SK-N-SH (cell line): ENCODE data around the gene LIME1. TPM values are rescaled to one million over a fixed set of nuclear protein-coding genes. Genes with fewer than 3 reads are reported as not detected.

Experiments used
- CTCF ChIA-PET: fragments of 300-600, 350-600 bp; formaldehyde crosslinking; extraction: SDS; loops from one replicate; lab custom pipeline; 2021; lab: Yijun Ruan, JAX
- POLR2A ChIA-PET: fragments of 350-600 bp; sonication (Branson Sonifier 250); formaldehyde crosslinking; extraction: SDS; loops from one replicate; lab custom pipeline; 2020; ENCODE audit warnings: antibody characterized with exemption, inconsistent platforms; lab: Yijun Ruan, JAX
- DNase-seq: peaks from one replicate; pipeline ENCODE4 v3.0.0; 2012
- H2AFZ ChIP-seq: fragments of 200-600 bp; sonication (generic); 2 replicates; pipeline ENCODE4 v1.8.1; 2016; ENCODE audit warnings: antibody characterized with exemption, mild to moderate bottlenecking, low read depth
- H3F3A ChIP-seq: fragments of 200-600 bp; sonication (generic); replicated peaks from 2 replicates; pipeline ENCODE3; 2016; ENCODE audit warnings: antibody characterized with exemption, mild to moderate bottlenecking; ENCODE audit not compliant: insufficient read depth
- H3K27ac ChIP-seq, 2 experiments: fragments of 200-500 bp in 1 of 2; fragments of 200-600 bp in 1 of 2; sonication (Bioruptor generic) in 1 of 2; sonication (generic), shearing (Covaris generic) in 1 of 2; 2 replicates each; pipeline versions ENCODE4 v1.5.1 to v1.6.1; 2014 to 2016; ENCODE audit warnings: low read depth in 2 of 2, inconsistent platforms in 1 of 2, low read length in 1 of 2, mild to moderate bottlenecking in 1 of 2, mixed read lengths in 1 of 2
- H3K27me3 ChIP-seq: fragments of 200-600 bp; sonication (generic), shearing (Covaris generic); 2 replicates; pipeline ENCODE4 v1.6.1; 2016; ENCODE audit warnings: mixed run types; ENCODE audit not compliant: insufficient read depth
- H3K36me3 ChIP-seq, 2 experiments: fragments of 200-500 bp in 1 of 2; fragments of 200-600 bp in 1 of 2; sonication (Bioruptor generic) in 1 of 2; sonication (generic) in 1 of 2; replicated peaks in 1 of 2; 2 replicates each; pipeline versions ENCODE3 to v1.5.1; 2014 to 2016; ENCODE audit warnings: low read length in 1 of 2, mild to moderate bottlenecking in 1 of 2; ENCODE audit not compliant: insufficient read depth in 2 of 2, control insufficient read depth in 1 of 2
- H3K4me1 ChIP-seq, 2 experiments: fragments of 200-500 bp in 1 of 2; fragments of 200-600 bp in 1 of 2; sonication (Bioruptor generic) in 1 of 2; sonication (generic), shearing (Covaris generic) in 1 of 2; 2 replicates each; pipeline versions ENCODE4 v1.5.1 to v1.6.1; 2014 to 2016; ENCODE audit warnings: low read depth in 1 of 2, low read length in 1 of 2, mixed run types in 1 of 2; ENCODE audit not compliant: insufficient read depth in 2 of 2, control insufficient read depth in 1 of 2
- H3K4me2 ChIP-seq: fragments of 200-600 bp; sonication (generic), shearing (Covaris generic); 2 replicates; pipeline ENCODE4 v1.6.1; 2017; ENCODE audit warnings: mixed run types
- H3K4me3 ChIP-seq, 2 experiments: fragments of 200-500 bp in 1 of 2; fragments of 200-600 bp in 1 of 2; sonication (Bioruptor generic) in 1 of 2; sonication (generic), shearing (Covaris generic) in 1 of 2; 2 replicates each; pipeline versions ENCODE4 v1.5.1 to v1.8.1; 2014 to 2016; ENCODE audit warnings: low read depth in 2 of 2, inconsistent platforms in 1 of 2, low read length in 1 of 2, mild to moderate bottlenecking in 1 of 2, mixed read lengths in 1 of 2, moderate library complexity in 1 of 2
- H3K79me2 ChIP-seq: fragments of 200-600 bp; sonication (generic); 2 replicates; pipeline ENCODE4 v1.8.1; 2017; ENCODE audit warnings: mild to moderate bottlenecking; ENCODE audit not compliant: insufficient read depth
- H3K9ac ChIP-seq: fragments of 200-600 bp; sonication (generic); 2 replicates; pipeline ENCODE4 v1.6.1; 2017; ENCODE audit warnings: mixed run types
- H3K9me2 ChIP-seq: fragments of 200-600 bp; sonication (generic); 2 replicates; pipeline ENCODE4 v1.6.1; 2017; ENCODE audit warnings: mixed run types
- H3K9me3 ChIP-seq: fragments of 200-600 bp; sonication (generic); 2 replicates; pipeline ENCODE4 v1.6.1; 2017; ENCODE audit warnings: mixed run types, mild to moderate bottlenecking, moderate library complexity
- H4K20me1 ChIP-seq: fragments of 200-600 bp; sonication (generic); 2 replicates; pipeline ENCODE4 v1.6.1; 2017; ENCODE audit warnings: mild to moderate bottlenecking, mixed run types; ENCODE audit not compliant: insufficient read depth
- CHD2 ChIP-seq: fragments of 150-350 bp; IDR thresholded peaks from 2 replicates; pipeline ENCODE4 v1.6.1; 2018; ENCODE audit warnings: low read length; ENCODE audit not compliant: partially characterized antibody
- FOXM1 ChIP-seq: IDR thresholded peaks from 2 replicates; pipeline ENCODE4 v1.4.0; 2012; ENCODE audit warnings: low read depth, mild to moderate bottlenecking
- GABPA ChIP-seq: IDR thresholded peaks from 2 replicates; pipeline ENCODE4 v1.4.0; 2012; ENCODE audit warnings: low read depth, mild to moderate bottlenecking
- GATA2 ChIP-seq: sonication (generic); formaldehyde crosslinking; IDR thresholded peaks from 2 replicates; pipeline ENCODE4 v1.5.0; 2020; ENCODE audit warnings: mild to moderate bottlenecking, missing genetic modification reagents
- JUND ChIP-seq: IDR thresholded peaks from 2 replicates; pipeline ENCODE4 v1.4.0; 2012
- MEF2A ChIP-seq: IDR thresholded peaks from 2 replicates; pipeline ENCODE4 v1.4.0; 2012; ENCODE audit warnings: low read depth, borderline replicate concordance
- NRF1 ChIP-seq: IDR thresholded peaks from 2 replicates; pipeline ENCODE4 v1.6.1; 2012; ENCODE audit warnings: low read depth, mild to moderate bottlenecking, low read length
- POLR2AphosphoS5 ChIP-seq: IDR thresholded peaks from 2 replicates; pipeline ENCODE4 v1.6.1; 2012; ENCODE audit warnings: low read depth, low read length
- RAD21 ChIP-seq: IDR thresholded peaks from 2 replicates; pipeline ENCODE4 v1.6.1; 2012; ENCODE audit warnings: mild to moderate bottlenecking, low read length
- RCOR1 ChIP-seq: fragments of 150-350 bp; IDR thresholded peaks from 2 replicates; pipeline ENCODE4 v1.6.1; 2017; ENCODE audit warnings: antibody characterized with exemption, low read length
- RFX5 ChIP-seq: IDR thresholded peaks from 2 replicates; pipeline ENCODE4 v1.6.1; 2012; ENCODE audit warnings: mild to moderate bottlenecking, improper control_type of control experiment, low read length
- SIN3A ChIP-seq: IDR thresholded peaks from 2 replicates; pipeline ENCODE4 v1.6.1; 2012; ENCODE audit warnings: low read depth, mild to moderate bottlenecking, low read length, moderate library complexity, borderline replicate concordance
- TCF12 ChIP-seq: IDR thresholded peaks from 2 replicates; pipeline ENCODE4 v1.4.0; 2012
- TEAD4 ChIP-seq: IDR thresholded peaks from 2 replicates; pipeline ENCODE4 v1.4.0; 2012; ENCODE audit warnings: mild to moderate bottlenecking, borderline replicate concordance; ENCODE audit not compliant: insufficient read depth
- WGBS: methylation state at CpG from one replicate; pipeline ENCODE4 v1.1.6; 2017; ENCODE audit warnings: low lambda C conversion rate; 5-methylcytosine and 5-hydroxymethylcytosine counted together
- polyA plus RNA-seq, 3 experiments: library from polyadenylated mRNA; depleted of rRNA; stranded (reverse); fragments of >200 nt; gene quantifications; 2 replicates each; pipeline ENCODE4 v1.2.3, GENCODE V29; 2012
- TF ChIP-seq, protein P1 (sequence below): IDR thresholded peaks from 2 replicates; pipeline ENCODE4 v1.4.0; 2012; ENCODE audit warnings: low read depth, borderline replicate concordance
- TF ChIP-seq, protein P2 (sequence below): fragments of 200-600 bp; sonication (generic); IDR thresholded peaks from 2 replicates; pipeline ENCODE4 v1.6.1; 2017; ENCODE audit warnings: antibody characterized with exemption, mild to moderate bottlenecking, moderate library complexity
- TF ChIP-seq, protein P3 (sequence below): fragments of 150-350 bp; IDR thresholded peaks from 2 replicates; pipeline ENCODE4 v1.6.1; 2017; ENCODE audit warnings: antibody characterized with exemption, low read length, low read depth, borderline replicate concordance
- TF ChIP-seq, protein P4 (sequence below): IDR thresholded peaks from 2 replicates; pipeline ENCODE4; 2012
- TF ChIP-seq, protein P5 (sequence below): fragments of 150-350 bp; IDR thresholded peaks from 2 replicates; pipeline ENCODE4 v1.6.1; 2016; ENCODE audit warnings: mild to moderate bottlenecking, low read depth, low read length

The LIME1 gene
- polyA plus RNA-seq, 1 of the 3 experiments (the other 2 are of a cell fraction), result 10.9 TPM

DNA sequence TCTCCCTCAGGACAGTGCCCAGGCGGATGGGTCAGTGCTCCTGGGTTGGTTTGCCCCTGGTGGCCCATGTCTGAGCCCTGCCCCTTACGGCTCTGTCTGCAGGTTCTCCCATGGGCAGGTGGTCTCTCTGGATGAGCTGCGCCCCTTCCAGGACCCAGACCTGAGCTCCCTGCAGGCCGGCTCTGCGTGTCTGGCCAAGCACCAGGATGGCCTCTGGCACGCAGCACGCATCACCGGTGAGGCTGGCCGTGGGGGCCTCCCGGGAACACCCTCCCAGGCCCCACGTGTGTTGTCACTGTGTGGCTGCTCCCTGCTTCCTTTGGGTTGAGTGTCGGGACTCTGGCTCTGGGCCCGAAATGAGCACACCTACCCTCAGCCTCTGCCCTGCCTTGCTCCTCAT is 3.3 kb upstream of the LIME1 start:
- Histone ChIP-seq H3K4me1 (no peaks in the 10 kb centered on the region), H3K79me2 (peaks cover 36% of the 10 kb centered on the region), H3K9me2 (no peaks in the 10 kb centered on the region), H2AFZ (no peak overlapping the region), H3K27me3 (no peaks in the 10 kb centered on the region), H3F3A (peaks cover 16% of the 10 kb centered on the region), H3K9ac (no peak overlapping the region), H3K4me3 (no peak overlapping the region), H3K27ac (no peak overlapping the region), H3K4me2 (no peak overlapping the region), H4K20me1 (peaks cover 8% of the 10 kb centered on the region; the same call in 1 of the 2 replicates), H3K36me3 (peaks cover 17 to 18% of the 10 kb centered on the region in 2 experiments), H3K9me3 (no peaks in the 10 kb centered on the region)
- DNase-seq, result no peak
- ChIA-PET POLR2A (no interaction called here), CTCF (no interaction called here)
- no peak for TF ChIP-seq GABPA
- TF ChIP-seq, protein P1, sequence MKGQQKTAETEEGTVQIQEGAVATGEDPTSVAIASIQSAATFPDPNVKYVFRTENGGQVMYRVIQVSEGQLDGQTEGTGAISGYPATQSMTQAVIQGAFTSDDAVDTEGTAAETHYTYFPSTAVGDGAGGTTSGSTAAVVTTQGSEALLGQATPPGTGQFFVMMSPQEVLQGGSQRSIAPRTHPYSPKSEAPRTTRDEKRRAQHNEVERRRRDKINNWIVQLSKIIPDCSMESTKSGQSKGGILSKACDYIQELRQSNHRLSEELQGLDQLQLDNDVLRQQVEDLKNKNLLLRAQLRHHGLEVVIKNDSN, result no peak
- no peak for TF ChIP-seq RAD21
- TF ChIP-seq, protein P2, sequence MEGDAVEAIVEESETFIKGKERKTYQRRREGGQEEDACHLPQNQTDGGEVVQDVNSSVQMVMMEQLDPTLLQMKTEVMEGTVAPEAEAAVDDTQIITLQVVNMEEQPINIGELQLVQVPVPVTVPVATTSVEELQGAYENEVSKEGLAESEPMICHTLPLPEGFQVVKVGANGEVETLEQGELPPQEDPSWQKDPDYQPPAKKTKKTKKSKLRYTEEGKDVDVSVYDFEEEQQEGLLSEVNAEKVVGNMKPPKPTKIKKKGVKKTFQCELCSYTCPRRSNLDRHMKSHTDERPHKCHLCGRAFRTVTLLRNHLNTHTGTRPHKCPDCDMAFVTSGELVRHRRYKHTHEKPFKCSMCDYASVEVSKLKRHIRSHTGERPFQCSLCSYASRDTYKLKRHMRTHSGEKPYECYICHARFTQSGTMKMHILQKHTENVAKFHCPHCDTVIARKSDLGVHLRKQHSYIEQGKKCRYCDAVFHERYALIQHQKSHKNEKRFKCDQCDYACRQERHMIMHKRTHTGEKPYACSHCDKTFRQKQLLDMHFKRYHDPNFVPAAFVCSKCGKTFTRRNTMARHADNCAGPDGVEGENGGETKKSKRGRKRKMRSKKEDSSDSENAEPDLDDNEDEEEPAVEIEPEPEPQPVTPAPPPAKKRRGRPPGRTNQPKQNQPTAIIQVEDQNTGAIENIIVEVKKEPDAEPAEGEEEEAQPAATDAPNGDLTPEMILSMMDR, result no peak
- TF ChIP-seq SIN3A, result no peak
- no peak for TF ChIP-seq POLR2AphosphoS5
- no peak for TF ChIP-seq GATA2 (CRISPR knock-in tag)
- no peak for TF ChIP-seq CHD2
- TF ChIP-seq, protein P3, sequence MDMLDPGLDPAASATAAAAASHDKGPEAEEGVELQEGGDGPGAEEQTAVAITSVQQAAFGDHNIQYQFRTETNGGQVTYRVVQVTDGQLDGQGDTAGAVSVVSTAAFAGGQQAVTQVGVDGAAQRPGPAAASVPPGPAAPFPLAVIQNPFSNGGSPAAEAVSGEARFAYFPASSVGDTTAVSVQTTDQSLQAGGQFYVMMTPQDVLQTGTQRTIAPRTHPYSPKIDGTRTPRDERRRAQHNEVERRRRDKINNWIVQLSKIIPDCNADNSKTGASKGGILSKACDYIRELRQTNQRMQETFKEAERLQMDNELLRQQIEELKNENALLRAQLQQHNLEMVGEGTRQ, result no peak
- TF ChIP-seq RCOR1, result no peak
- TF ChIP-seq JUND, result no peak
- TF ChIP-seq, protein P4, sequence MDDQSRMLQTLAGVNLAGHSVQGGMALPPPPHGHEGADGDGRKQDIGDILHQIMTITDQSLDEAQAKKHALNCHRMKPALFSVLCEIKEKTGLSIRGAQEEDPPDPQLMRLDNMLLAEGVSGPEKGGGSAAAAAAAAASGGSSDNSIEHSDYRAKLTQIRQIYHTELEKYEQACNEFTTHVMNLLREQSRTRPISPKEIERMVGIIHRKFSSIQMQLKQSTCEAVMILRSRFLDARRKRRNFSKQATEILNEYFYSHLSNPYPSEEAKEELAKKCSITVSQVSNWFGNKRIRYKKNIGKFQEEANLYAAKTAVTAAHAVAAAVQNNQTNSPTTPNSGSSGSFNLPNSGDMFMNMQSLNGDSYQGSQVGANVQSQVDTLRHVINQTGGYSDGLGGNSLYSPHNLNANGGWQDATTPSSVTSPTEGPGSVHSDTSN, result no peak
- no peak for TF ChIP-seq FOXM1
- WGBS, result over 99% methylated on average over 13 of the region's 13 CpGs

DNA sequence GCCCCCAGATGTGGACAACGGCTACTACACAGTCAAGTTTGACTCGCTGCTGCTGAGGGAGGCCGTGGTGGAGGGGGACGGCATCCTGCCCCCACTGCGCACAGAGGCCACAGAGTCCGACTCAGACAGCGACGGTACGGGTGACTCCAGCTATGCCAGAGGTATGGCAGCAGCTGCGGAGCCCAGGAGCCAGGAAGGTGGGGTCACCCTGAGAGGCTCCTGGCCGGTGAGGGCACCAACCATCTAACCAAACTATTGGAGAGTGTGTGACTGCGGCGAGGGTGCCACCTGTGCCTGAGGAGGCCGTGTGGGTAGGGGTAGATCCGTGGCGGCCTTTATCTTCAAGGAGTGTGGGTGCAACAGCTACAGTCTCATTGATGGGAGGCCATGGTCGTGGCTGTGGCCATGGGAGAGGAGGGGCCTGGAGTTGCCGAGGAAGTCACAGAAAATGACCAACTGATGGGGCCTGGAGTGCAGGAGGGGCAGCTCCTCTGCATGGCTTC is 2.8 kb upstream of the LIME1 start:
- Histone ChIP-seq H3K9me3 (no peaks in the 10 kb centered on the region), H3K4me1 (no peaks in the 10 kb centered on the region; a peak in 1 of 4 replicates), H3K9ac (no peak overlapping the region), H2AFZ (no peak overlapping the region), H3K27ac (no peak overlapping the region), H3F3A (peaks cover 16% of the 10 kb centered on the region), H3K4me2 (no peak overlapping the region), H3K27me3 (no peaks in the 10 kb centered on the region), H3K79me2 (peaks cover 31% of the 10 kb centered on the region), H3K4me3 (no peak overlapping the region), H3K9me2 (no peaks in the 10 kb centered on the region), H3K36me3 (peaks cover 15 to 18% of the 10 kb centered on the region in 2 experiments), H4K20me1 (peaks cover 8% of the 10 kb centered on the region; the same call in 1 of the 2 replicates)
- TF ChIP-seq RFX5 (no peak), TCF12 (no peak), NRF1 (no peak), SIN3A (no peak), TEAD4 (no peak), MEF2A (no peak)
- TF ChIP-seq, protein P5, sequence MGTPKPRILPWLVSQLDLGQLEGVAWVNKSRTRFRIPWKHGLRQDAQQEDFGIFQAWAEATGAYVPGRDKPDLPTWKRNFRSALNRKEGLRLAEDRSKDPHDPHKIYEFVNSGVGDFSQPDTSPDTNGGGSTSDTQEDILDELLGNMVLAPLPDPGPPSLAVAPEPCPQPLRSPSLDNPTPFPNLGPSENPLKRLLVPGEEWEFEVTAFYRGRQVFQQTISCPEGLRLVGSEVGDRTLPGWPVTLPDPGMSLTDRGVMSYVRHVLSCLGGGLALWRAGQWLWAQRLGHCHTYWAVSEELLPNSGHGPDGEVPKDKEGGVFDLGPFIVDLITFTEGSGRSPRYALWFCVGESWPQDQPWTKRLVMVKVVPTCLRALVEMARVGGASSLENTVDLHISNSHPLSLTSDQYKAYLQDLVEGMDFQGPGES, result no peak
- DNase-seq, result no peak
- ChIA-PET POLR2A (no interaction called here), CTCF (no interaction called here)
- WGBS, result 93% methylated on average over 13 of the region's 18 CpGs
